ENCODE data around the gene COX10.

GRCh38 chr17:14222611-14223010, 153.3 kb downstream of the COX10 start:
- TF ChIP-seq CTCF (conservative IDR thresholded peaks at IDR 0.05 in 1 of 2, IDR thresholded peaks at IDR 0.05 in 1 of 2; ENCODE audit: extremely low read depth in 1 of 2, insufficient read depth in 1 of 2, low read depth in 1 of 2, low read length in 2 of 2) (no peak), EZH2 (IDR thresholded peaks at IDR 0.05; ENCODE audit: borderline replicate concordance, low read length) (no peak)
